H9 (cell line): ENCODE results near the gene PTPRN2. TPM values are rescaled to one million over a fixed set of nuclear protein-coding genes. Genes with fewer than 3 reads are reported as not detected.
"Not testable (repeated sequence)": the region's sequence is repeated elsewhere in the genome, so short reads cannot be mapped to it uniquely, and the experiment has no call there.

Experiments
- DNase-seq: peaks from one replicate; pipeline ENCODE4 v3.0.0-alpha.2; 2017
- H2AFZ ChIP-seq: one replicate; pipeline ENCODE4 v1.6.1; 2013; ENCODE audit warnings: mild to moderate bottlenecking, low read length, control low read depth, moderate library complexity
- H2AK5ac ChIP-seq: 2 replicates; pipeline ENCODE4 v1.6.1; 2013; ENCODE audit warnings: low read length, control low read depth, mixed read lengths; ENCODE audit not compliant: insufficient read length
- H2BK120ac ChIP-seq: one replicate; pipeline ENCODE4 v1.6.1; 2013; ENCODE audit warnings: low read depth, mild to moderate bottlenecking, low read length, control low read depth, inconsistent platforms; ENCODE audit not compliant: poor library complexity, severe bottlenecking
- H2BK12ac ChIP-seq: 2 replicates; pipeline ENCODE4 v1.6.1; 2013; ENCODE audit warnings: low read length, control low read depth, mixed read lengths, low read depth; ENCODE audit not compliant: insufficient read length
- H2BK15ac ChIP-seq: 2 replicates; pipeline ENCODE4 v1.6.1; 2013; ENCODE audit warnings: low read depth, low read length, control low read depth
- H2BK20ac ChIP-seq: one replicate; pipeline ENCODE4 v1.6.1; 2013; ENCODE audit warnings: low read depth, mild to moderate bottlenecking, low read length, control low read depth, inconsistent platforms; ENCODE audit not compliant: poor library complexity, severe bottlenecking
- H2BK5ac ChIP-seq: 2 replicates; pipeline ENCODE4 v1.6.1; 2013; ENCODE audit warnings: low read length, control low read depth, mixed read lengths; ENCODE audit not compliant: insufficient read length
- H3K14ac ChIP-seq: 2 replicates; pipeline ENCODE4 v1.6.1; 2013; ENCODE audit warnings: low read length, control low read depth; ENCODE audit not compliant: insufficient read depth
- H3K18ac ChIP-seq: 2 replicates; pipeline ENCODE4 v1.6.1; 2013; ENCODE audit warnings: low read depth, mild to moderate bottlenecking, mixed read lengths, low read length, control low read depth; ENCODE audit not compliant: insufficient read length
- H3K23ac ChIP-seq: 2 replicates; pipeline ENCODE4 v1.6.1; 2013; ENCODE audit warnings: low read length, control low read depth, mixed read lengths, low read depth; ENCODE audit not compliant: insufficient read length
- H3K23me2 ChIP-seq: 2 replicates; pipeline ENCODE4 v1.6.1; 2013; ENCODE audit warnings: low read depth, mild to moderate bottlenecking, mixed read lengths, low read length, control low read depth; ENCODE audit not compliant: insufficient read length, poor library complexity, severe bottlenecking
- H3K27ac ChIP-seq: 2 replicates; pipeline ENCODE4 v1.5.1; 2013; ENCODE audit warnings: low read length, control low read depth, mixed read lengths, low read depth; ENCODE audit not compliant: insufficient read length
- H3K27me3 ChIP-seq: 2 replicates; pipeline ENCODE4 v1.6.1; 2013; ENCODE audit warnings: low read length, control low read depth, inconsistent platforms; ENCODE audit not compliant: insufficient read depth
- H3K4ac ChIP-seq: 2 replicates; pipeline ENCODE4 v1.6.1; 2013; ENCODE audit warnings: low read depth, mild to moderate bottlenecking, control low read depth, inconsistent platforms, low read length, moderate library complexity
- H3K4me1 ChIP-seq: 2 replicates; pipeline ENCODE4 v1.6.1; 2013; ENCODE audit warnings: low read length, control low read depth, inconsistent platforms; ENCODE audit not compliant: insufficient read depth
- H3K4me2 ChIP-seq: 2 replicates; pipeline ENCODE4 v1.6.1; 2013; ENCODE audit warnings: low read length, control low read depth, mixed read lengths; ENCODE audit not compliant: insufficient read length, insufficient read depth
- H3K56ac ChIP-seq: 2 replicates; pipeline ENCODE4 v1.6.1; 2013; ENCODE audit warnings: low read depth, mild to moderate bottlenecking, mixed read lengths, low read length, control low read depth; ENCODE audit not compliant: insufficient read length
- H3K79me1 ChIP-seq: 2 replicates; pipeline ENCODE4 v1.6.1; 2013; ENCODE audit warnings: low read depth, mild to moderate bottlenecking, moderate library complexity, low read length, control low read depth, inconsistent platforms; ENCODE audit not compliant: insufficient read depth, poor library complexity, severe bottlenecking
- H3K79me2 ChIP-seq: 2 replicates; pipeline ENCODE4 v1.6.1; 2013; ENCODE audit warnings: low read length, control low read depth, inconsistent platforms; ENCODE audit not compliant: insufficient read depth
- H3K9ac ChIP-seq: 2 replicates; pipeline ENCODE4 v1.6.1; 2013; ENCODE audit warnings: low read length, control low read depth, mixed read lengths; ENCODE audit not compliant: insufficient read length; ENCODE audit errors: extremely low read depth
- H3K9me3 ChIP-seq: one replicate; pipeline ENCODE4 v1.6.1; 2013; ENCODE audit warnings: low read depth, low read length, inconsistent platforms; ENCODE audit not compliant: control insufficient read depth
- H3T11ph ChIP-seq: one replicate; pipeline ENCODE4 v1.6.1; 2013; ENCODE audit warnings: mild to moderate bottlenecking, low read length, control low read depth, inconsistent platforms
- H4K20me1 ChIP-seq: one replicate; pipeline ENCODE4 v1.6.1; 2013; ENCODE audit not compliant: control insufficient read depth, insufficient read length, insufficient read depth
- H4K5ac ChIP-seq: 2 replicates; pipeline ENCODE4 v1.6.1; 2013; ENCODE audit warnings: low read depth, mild to moderate bottlenecking, mixed read lengths, low read length, control low read depth; ENCODE audit not compliant: insufficient read length
- H4K8ac ChIP-seq: replicated peaks from 2 replicates; pipeline ENCODE4 v1.6.1; 2013; ENCODE audit warnings: low read length, control low read depth, mixed read lengths, low read depth; ENCODE audit not compliant: insufficient read length
- H4K91ac ChIP-seq: 2 replicates; pipeline ENCODE4 v1.6.1; 2013; ENCODE audit warnings: low read depth, mild to moderate bottlenecking, moderate library complexity, mixed read lengths, low read length, control low read depth; ENCODE audit not compliant: insufficient read length
- H3K27ac Mint-ChIP-seq, 3 experiments: 2 replicates in 2 of 3; 3 replicates in 1 of 3; pipeline ENCODE4 v1.8.0; 2020 to 2021; ENCODE audit warnings: mixed read lengths in 3 of 3, mild to moderate bottlenecking in 1 of 3, moderate library complexity in 1 of 3
- H3K27me3 Mint-ChIP-seq: 2 replicates; pipeline ENCODE4 v1.8.0; 2021; ENCODE audit warnings: low read depth, mild to moderate bottlenecking, moderate library complexity, mixed read lengths
- H3K36me3 Mint-ChIP-seq, 3 experiments: 2 replicates in 2 of 3; 3 replicates in 1 of 3; pipeline ENCODE4 v1.8.0; 2020 to 2021; ENCODE audit warnings: low read depth in 3 of 3, mixed read lengths in 3 of 3; ENCODE audit not compliant: insufficient read depth in 1 of 3
- H3K4me1 Mint-ChIP-seq, 2 experiments: 2 replicates each; pipeline ENCODE4 v1.8.0; 2020; ENCODE audit warnings: mixed read lengths in 2 of 2
- H3K4me3 Mint-ChIP-seq, 2 experiments: 2 replicates in 1 of 2; 3 replicates in 1 of 2; pipeline ENCODE4 v1.8.0; 2020 to 2021; ENCODE audit warnings: mild to moderate bottlenecking in 2 of 2, mixed read lengths in 2 of 2, moderate library complexity in 1 of 2
- H3K9me3 Mint-ChIP-seq, 2 experiments: 2 replicates in 1 of 2; 3 replicates in 1 of 2; pipeline ENCODE4 v1.8.0; 2020; ENCODE audit warnings: mild to moderate bottlenecking in 2 of 2, mixed read lengths in 2 of 2, moderate library complexity in 1 of 2
- WGBS: extraction: QIAGEN DNeasy Blood & Tissue Kit; methylation state at CpG from one replicate; pipeline ENCODE4 v1.1.7; 2013; ENCODE audit warnings: missing lambda C conversion rate, low lambda C conversion rate, mixed read lengths; ENCODE audit not compliant: insufficient read length; ENCODE audit errors: extremely low coverage; 5-methylcytosine and 5-hydroxymethylcytosine counted together
- total RNA-seq: library from RNA; stranded (reverse); gene quantifications from 2 replicates; pipeline ENCODE4 v1.2.1, GENCODE V29; 2021
- TF ChIP-seq, protein P1 (sequence below): fragments of 200-600 bp; sonication (generic); conservative IDR thresholded peaks from 3 replicates; pipeline ENCODE4 v1.8.0; 2021; ENCODE audit warnings: antibody characterized with exemption, mild to moderate bottlenecking

The PTPRN2 gene
- total RNA-seq, 1 experiment from 2014 or later: 5.2 TPM

DNA sequence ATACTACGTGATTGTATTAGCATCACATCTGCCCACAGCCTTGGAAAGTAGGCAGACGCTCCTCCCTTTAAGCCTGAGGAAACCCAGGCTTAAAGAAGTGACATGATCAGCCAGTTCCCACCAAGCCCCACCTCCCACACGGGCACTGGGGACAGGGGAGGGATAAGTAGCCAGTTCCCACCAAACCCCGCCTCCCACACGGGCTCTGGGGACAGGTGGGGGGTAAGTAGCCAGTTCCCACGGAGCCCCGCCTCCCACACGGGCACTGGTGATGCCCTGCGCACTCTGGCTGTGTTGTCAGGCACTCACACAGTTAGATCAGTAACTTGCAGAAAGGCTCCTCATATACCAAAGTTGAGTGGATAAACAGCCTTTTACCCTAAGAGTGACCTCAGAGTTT lies 606.8 kb downstream of the PTPRN2 start:
- Histone ChIP-seq H3K4me2 (no peak overlapping the region), H2BK120ac (no peak overlapping the region), H3K14ac (no peak overlapping the region), H4K8ac (no peak overlapping the region), H3T11ph (no peak overlapping the region), H3K27ac (no peak overlapping the region), H4K91ac (no peak overlapping the region), H3K79me1 (no peaks in the 10 kb centered on the region), H3K4ac (no peak overlapping the region), H3K9ac (no peak overlapping the region), H4K20me1 (no peaks in the 10 kb centered on the region), H2AFZ (no peak overlapping the region), H3K9me3 (peaks cover 2% of the 10 kb centered on the region), H2BK15ac (no peak overlapping the region), H3K56ac (no peak overlapping the region), H3K79me2 (no peaks in the 10 kb centered on the region), H3K18ac (no peak overlapping the region), H2AK5ac (no peak overlapping the region), H4K5ac (no peak overlapping the region), H2BK20ac (no peak overlapping the region), H2BK5ac (no peak overlapping the region), H3K23ac (no peak overlapping the region), H3K27me3 (no peaks in the 10 kb centered on the region), H2BK12ac (no peak overlapping the region), H3K23me2 (no peaks in the 10 kb centered on the region), H3K4me1 (0 out of 2 replicates have a peak, but pooled peaks cover 2% of the 10 kb centered on the region)
- TF ChIP-seq, protein P1, sequence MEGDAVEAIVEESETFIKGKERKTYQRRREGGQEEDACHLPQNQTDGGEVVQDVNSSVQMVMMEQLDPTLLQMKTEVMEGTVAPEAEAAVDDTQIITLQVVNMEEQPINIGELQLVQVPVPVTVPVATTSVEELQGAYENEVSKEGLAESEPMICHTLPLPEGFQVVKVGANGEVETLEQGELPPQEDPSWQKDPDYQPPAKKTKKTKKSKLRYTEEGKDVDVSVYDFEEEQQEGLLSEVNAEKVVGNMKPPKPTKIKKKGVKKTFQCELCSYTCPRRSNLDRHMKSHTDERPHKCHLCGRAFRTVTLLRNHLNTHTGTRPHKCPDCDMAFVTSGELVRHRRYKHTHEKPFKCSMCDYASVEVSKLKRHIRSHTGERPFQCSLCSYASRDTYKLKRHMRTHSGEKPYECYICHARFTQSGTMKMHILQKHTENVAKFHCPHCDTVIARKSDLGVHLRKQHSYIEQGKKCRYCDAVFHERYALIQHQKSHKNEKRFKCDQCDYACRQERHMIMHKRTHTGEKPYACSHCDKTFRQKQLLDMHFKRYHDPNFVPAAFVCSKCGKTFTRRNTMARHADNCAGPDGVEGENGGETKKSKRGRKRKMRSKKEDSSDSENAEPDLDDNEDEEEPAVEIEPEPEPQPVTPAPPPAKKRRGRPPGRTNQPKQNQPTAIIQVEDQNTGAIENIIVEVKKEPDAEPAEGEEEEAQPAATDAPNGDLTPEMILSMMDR: no peak
- H3K36me3 Mint-ChIP-seq: peaks cover 0 to 2% (median 0%) of the 10 kb centered on the region in 3 experiments; a peak in 1 of 7 replicates
- H3K4me1 Mint-ChIP-seq: peaks cover 2 to 18% of the 10 kb centered on the region in 2 experiments; a peak in 3 of 4 replicates
- H3K4me3 Mint-ChIP-seq: no peak overlapping the region
- H3K9me3 Mint-ChIP-seq: peaks cover 0 to under 1% of the 10 kb centered on the region in 2 experiments; a peak in 2 of 5 replicates
- no peak overlapping the region for H3K27ac Mint-ChIP-seq
- no CpG with 5 or more reads among the region's 9 CpGs for WGBS
- H3K27me3 Mint-ChIP-seq: peaks cover 3% of the 10 kb centered on the region; the same call in 1 of the 2 replicates
- peak; percentile 25 for DNase-seq

DNA sequence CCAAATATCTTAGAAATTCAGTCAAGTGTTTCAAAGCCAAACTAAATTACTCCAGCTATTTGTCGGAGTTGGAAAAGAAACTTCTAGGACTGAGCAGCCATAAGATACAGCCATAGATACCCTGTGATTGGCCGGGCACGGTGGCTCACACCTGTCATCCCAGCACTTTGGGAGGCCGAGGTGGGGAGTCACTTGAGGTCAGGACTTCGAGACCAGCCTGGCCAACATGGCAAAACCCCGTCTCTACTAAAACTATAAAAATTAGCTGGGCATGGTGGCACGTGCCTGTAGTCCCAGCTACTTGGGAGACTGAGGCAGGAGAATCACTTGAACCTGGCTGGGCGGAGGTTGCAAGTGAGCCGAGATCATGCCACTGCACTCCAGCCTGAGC lies 607.3 kb downstream of the PTPRN2 start:
- not testable (repeated sequence) for H2BK12ac ChIP-seq, H3K9ac ChIP-seq, H3K79me2 ChIP-seq, H3K4me1 ChIP-seq, H4K5ac ChIP-seq, H3K27me3 Mint-ChIP-seq, H3K14ac ChIP-seq, H4K91ac ChIP-seq, H2BK120ac ChIP-seq, DNase-seq, H3K27ac Mint-ChIP-seq, H2AFZ ChIP-seq, H3T11ph ChIP-seq, H3K27ac ChIP-seq, H3K4ac ChIP-seq, H3K56ac ChIP-seq, H3K23ac ChIP-seq, H3K4me2 ChIP-seq, H3K4me3 Mint-ChIP-seq, H3K9me3 Mint-ChIP-seq, H3K79me1 ChIP-seq, H2BK20ac ChIP-seq, H2BK5ac ChIP-seq, H4K8ac ChIP-seq, H3K36me3 Mint-ChIP-seq, H3K18ac ChIP-seq, H3K9me3 ChIP-seq, H3K23me2 ChIP-seq, H2BK15ac ChIP-seq, H3K27me3 ChIP-seq, H2AK5ac ChIP-seq, H4K20me1 ChIP-seq
- H3K4me1 Mint-ChIP-seq: peaks cover 2 to 18% of the 10 kb centered on the region in 2 experiments; a peak in 3 of 4 replicates
- no CpG with 5 or more reads among the region's 9 CpGs for WGBS
